DOHH2 (cell line): Measurements from ENCODE around the gene CCDC54.
"Not testable (repeated sequence)": the region's sequence is repeated elsewhere in the genome, so short reads cannot be mapped to it uniquely, and the experiment has no call there.

ENCODE experiments used
- H3F3A ChIP-seq: fragments of 200-600 bp; sonication (generic), shearing (Covaris generic); 2 replicates; pipeline ENCODE4 v1.6.0; 2016; ENCODE audit warnings: antibody characterized with exemption, mild to moderate bottlenecking; ENCODE audit not compliant: control insufficient read depth, insufficient read depth
- H3K27ac ChIP-seq: fragments of 200-600 bp; sonication (generic); 2 replicates; pipeline ENCODE4 v1.5.1; 2014; ENCODE audit warnings: low read depth, mild to moderate bottlenecking, low read length, moderate library complexity
- H3K27me3 ChIP-seq: fragments of 200-600 bp; sonication (generic); 2 replicates; pipeline ENCODE4 v1.6.1; 2014; ENCODE audit warnings: mild to moderate bottlenecking, low read length, mixed read lengths; ENCODE audit not compliant: control insufficient read depth
- H3K36me3 ChIP-seq: fragments of 200-600 bp; sonication (generic); 2 replicates; pipeline ENCODE4 v1.6.1; 2014; ENCODE audit warnings: mild to moderate bottlenecking, low read length, moderate library complexity, mixed read lengths; ENCODE audit not compliant: control insufficient read depth
- H3K4me1 ChIP-seq: fragments of 200-600 bp; sonication (generic); 2 replicates; pipeline ENCODE4 v1.6.1; 2014; ENCODE audit warnings: mild to moderate bottlenecking, low read length, mixed read lengths; ENCODE audit not compliant: control insufficient read depth
- H3K4me2 ChIP-seq: fragments of 200-600 bp; sonication (generic); 2 replicates; pipeline ENCODE4 v1.6.0; 2014; ENCODE audit warnings: mild to moderate bottlenecking, low read length, moderate library complexity
- H3K4me3 ChIP-seq: fragments of 200-600 bp; sonication (generic); 2 replicates; pipeline ENCODE4 v1.5.1; 2014; ENCODE audit warnings: mild to moderate bottlenecking, low read length, mixed read lengths
- H3K79me2 ChIP-seq: fragments of 200-600 bp; sonication (generic); 2 replicates; pipeline ENCODE4 v1.6.1; 2014; ENCODE audit warnings: mild to moderate bottlenecking, low read length, mixed read lengths; ENCODE audit not compliant: control insufficient read depth
- H3K9me2 ChIP-seq: fragments of 200-600 bp; sonication (generic); replicated peaks from 2 replicates; pipeline ENCODE4 v1.6.1; 2014; ENCODE audit warnings: mild to moderate bottlenecking, low read length, mixed read lengths; ENCODE audit not compliant: control insufficient read depth
- H3K9me3 ChIP-seq: fragments of 200-600 bp; sonication (generic); 2 replicates; pipeline ENCODE4 v1.6.1; 2014; ENCODE audit warnings: antibody characterized with exemption, low read length, mixed read lengths; ENCODE audit not compliant: control insufficient read depth, insufficient read depth
- H4K20me1 ChIP-seq: fragments of 200-600 bp; sonication (generic); 2 replicates; pipeline ENCODE4 v1.6.0; 2014; ENCODE audit warnings: low read depth, mild to moderate bottlenecking, antibody characterized with exemption, low read length, moderate library complexity; ENCODE audit not compliant: control insufficient read depth, insufficient read depth
- EZH2phosphoT487 ChIP-seq: fragments of 200-600 bp; sonication (generic); IDR thresholded peaks from 2 replicates; pipeline ENCODE4 v1.6.1; 2017; ENCODE audit warnings: borderline replicate concordance, mild to moderate bottlenecking, antibody characterized with exemption, low read length, moderate library complexity, mixed read lengths
- TF ChIP-seq, protein P1 (sequence below): fragments of 200-600 bp; sonication (generic); IDR thresholded peaks from one replicate; pipeline ENCODE4 v1.5.1; 2014; ENCODE audit warnings: antibody characterized with exemption, mild to moderate bottlenecking, low read depth, low read length; ENCODE audit not compliant: poor library complexity, severe bottlenecking

Gene CCDC54

DNA sequence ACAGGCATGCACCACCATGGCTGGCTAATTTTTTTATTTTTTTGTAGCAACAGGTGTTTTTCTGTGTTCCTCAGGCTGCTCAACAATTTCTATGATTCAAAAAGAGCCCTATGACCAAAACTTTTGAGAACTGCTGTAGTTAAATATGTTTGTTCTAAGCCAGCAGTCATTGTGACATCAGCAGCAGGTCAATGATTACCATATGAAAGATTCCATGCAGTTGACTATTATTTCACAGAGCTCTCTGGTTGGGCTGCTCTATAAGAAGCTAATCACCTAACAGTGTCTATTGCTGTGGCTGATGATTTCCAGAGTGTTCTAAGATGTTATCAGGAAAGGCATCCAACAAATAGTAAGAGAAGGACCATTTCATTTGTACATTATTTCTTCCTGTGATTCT, at the start of gene CCDC54:
TSS of gene CCDC54 (plus strand) at position 289 of the 400 bp plus-strand sequence. CDS start 149 bp downstream, outside the sequence.
- no peak within 1 kb of the TSS for H3K4me3 ChIP-seq
- no peaks in the 10 kb centered on the region for H3K79me2 ChIP-seq
- TF ChIP-seq, protein P1, sequence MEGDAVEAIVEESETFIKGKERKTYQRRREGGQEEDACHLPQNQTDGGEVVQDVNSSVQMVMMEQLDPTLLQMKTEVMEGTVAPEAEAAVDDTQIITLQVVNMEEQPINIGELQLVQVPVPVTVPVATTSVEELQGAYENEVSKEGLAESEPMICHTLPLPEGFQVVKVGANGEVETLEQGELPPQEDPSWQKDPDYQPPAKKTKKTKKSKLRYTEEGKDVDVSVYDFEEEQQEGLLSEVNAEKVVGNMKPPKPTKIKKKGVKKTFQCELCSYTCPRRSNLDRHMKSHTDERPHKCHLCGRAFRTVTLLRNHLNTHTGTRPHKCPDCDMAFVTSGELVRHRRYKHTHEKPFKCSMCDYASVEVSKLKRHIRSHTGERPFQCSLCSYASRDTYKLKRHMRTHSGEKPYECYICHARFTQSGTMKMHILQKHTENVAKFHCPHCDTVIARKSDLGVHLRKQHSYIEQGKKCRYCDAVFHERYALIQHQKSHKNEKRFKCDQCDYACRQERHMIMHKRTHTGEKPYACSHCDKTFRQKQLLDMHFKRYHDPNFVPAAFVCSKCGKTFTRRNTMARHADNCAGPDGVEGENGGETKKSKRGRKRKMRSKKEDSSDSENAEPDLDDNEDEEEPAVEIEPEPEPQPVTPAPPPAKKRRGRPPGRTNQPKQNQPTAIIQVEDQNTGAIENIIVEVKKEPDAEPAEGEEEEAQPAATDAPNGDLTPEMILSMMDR: no peak
- TF ChIP-seq EZH2phosphoT487: no peak
- H3K9me2 ChIP-seq: no peaks in the 10 kb centered on the region
- H3K4me1 ChIP-seq: no peaks in the 10 kb centered on the region
- no peak within 1 kb of the TSS for H3K4me2 ChIP-seq
- H3K36me3 ChIP-seq: no peaks in the 10 kb centered on the region
- no peak within 1 kb of the TSS for H3K27ac ChIP-seq
- no peaks in the 10 kb centered on the region for H3K9me3 ChIP-seq
- H3K27me3 ChIP-seq: peaks cover 3% of the 10 kb centered on the region; the same call in 1 of the 2 replicates
- no peaks in the 10 kb centered on the region for H4K20me1 ChIP-seq
- no peaks in the 10 kb centered on the region for H3F3A ChIP-seq

DNA sequence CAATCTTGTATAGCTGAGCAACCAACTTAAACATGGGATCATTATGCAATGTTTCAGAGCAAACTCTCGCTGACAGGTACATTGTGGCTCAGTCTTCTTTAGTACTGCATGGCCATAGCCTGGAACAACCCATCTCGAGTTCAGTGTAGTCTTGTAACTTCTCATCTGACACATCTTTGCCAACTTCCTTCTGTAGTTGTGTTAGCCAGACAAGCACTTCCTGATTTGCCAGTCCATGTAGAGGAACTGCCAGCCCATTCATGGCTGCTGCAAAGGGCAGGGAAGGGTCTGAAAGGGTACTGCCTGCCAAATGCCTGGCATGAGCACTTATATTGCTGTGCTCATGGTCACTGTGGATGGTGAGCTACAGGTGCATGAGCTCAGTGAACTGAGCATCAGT, 49.2 kb upstream of the CCDC54 start:
- Histone ChIP-seq H3K4me2 (no peak overlapping the region), H3K27ac (no peak overlapping the region), H3F3A (no peaks in the 10 kb centered on the region), H3K9me2 (no peaks in the 10 kb centered on the region), H3K4me1 (peaks cover 11% of the 10 kb centered on the region), H4K20me1 (no peaks in the 10 kb centered on the region), H3K36me3 (no peaks in the 10 kb centered on the region), H3K27me3 (no peaks in the 10 kb centered on the region), H3K9me3 (no peaks in the 10 kb centered on the region), H3K4me3 (no peak overlapping the region), H3K79me2 (no peaks in the 10 kb centered on the region)
- TF ChIP-seq EZH2phosphoT487: no peak
- TF ChIP-seq, protein P1: no peak

DNA sequence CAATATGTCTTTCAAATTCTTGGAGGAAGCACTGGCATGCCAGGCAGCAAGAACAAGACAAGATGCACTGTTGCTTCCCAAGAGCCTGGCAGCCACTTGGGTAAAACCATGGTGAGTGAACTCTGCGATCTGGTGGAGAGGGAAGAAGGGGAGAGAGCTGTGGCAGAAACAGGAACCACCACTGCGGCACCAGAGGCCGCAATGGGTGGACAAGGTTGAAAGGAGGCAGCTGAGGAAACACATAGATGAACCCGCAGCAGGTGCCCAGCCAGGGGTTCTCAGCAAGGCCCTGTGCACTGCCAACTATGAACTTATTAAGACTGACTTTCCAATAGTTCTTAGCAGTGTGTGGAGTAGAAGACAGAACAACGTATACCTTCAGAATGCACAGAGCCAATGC, 48.2 kb upstream of the CCDC54 start:
- H3K79me2 ChIP-seq: no peaks in the 10 kb centered on the region
- no peak overlapping the region for H3K4me3 ChIP-seq
- peaks cover 2% of the 10 kb centered on the region for H3K4me1 ChIP-seq
- H3K4me2 ChIP-seq: no peak overlapping the region
- H3K9me3 ChIP-seq: no peaks in the 10 kb centered on the region
- H3F3A ChIP-seq: no peaks in the 10 kb centered on the region
- no peaks in the 10 kb centered on the region for H3K27me3 ChIP-seq
- H4K20me1 ChIP-seq: no peaks in the 10 kb centered on the region
- H3K27ac ChIP-seq: no peak overlapping the region
- no peaks in the 10 kb centered on the region for H3K36me3 ChIP-seq
- no peak for TF ChIP-seq EZH2phosphoT487
- TF ChIP-seq, protein P1: no peak
- no peaks in the 10 kb centered on the region for H3K9me2 ChIP-seq

DNA sequence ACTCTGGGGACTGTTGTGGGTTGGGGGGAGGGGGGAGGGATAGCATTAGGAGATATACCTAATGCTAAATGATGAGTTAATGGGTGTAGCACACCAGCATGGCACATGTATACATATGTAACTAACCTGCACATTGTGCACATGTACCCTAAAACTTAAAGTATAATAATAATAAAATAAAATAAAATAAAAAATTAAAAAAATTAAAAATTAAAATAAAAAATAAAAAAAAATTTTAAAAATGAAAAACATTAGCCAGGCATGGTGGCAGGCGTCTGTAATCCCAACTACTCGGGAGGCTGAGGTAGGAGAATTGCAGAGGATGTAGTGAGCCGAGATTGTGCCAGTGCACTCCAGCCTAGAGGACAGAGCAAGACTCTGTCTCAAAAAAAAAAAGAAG, 37.5 kb upstream of the CCDC54 start:
- H3K4me3 ChIP-seq: not testable (repeated sequence)

More for the DNA sequence above, 37.5 kb upstream of the CCDC54 start:
- H3K4me2 ChIP-seq, H3K27me3 ChIP-seq, H3F3A ChIP-seq, H4K20me1 ChIP-seq, H3K79me2 ChIP-seq, H3K9me3 ChIP-seq, H3K36me3 ChIP-seq, H3K9me2 ChIP-seq, H3K27ac ChIP-seq, H3K4me1 ChIP-seq: not testable (repeated sequence)
